ENCODE data around the gene PCDH8.

Gene PCDH8

GRCh38 chr13:52810526-52810925, 37.9 kb downstream of the PCDH8 start:
- no peak for FAIRE-seq

- no peak for FAIRE-seq
Measured at GRCh38 chr13:52810011-52810410, 38.4 kb downstream of the PCDH8 start.

- FAIRE-seq = no peak
Measured at GRCh38 chr13:52809310-52809769, 39.1 kb downstream of the PCDH8 start.

- no peak for FAIRE-seq
Measured at GRCh38 chr13:52808842-52809219, 39.6 kb downstream of the PCDH8 start.

GRCh38 chr13:52806029-52806428, 42.4 kb downstream of the PCDH8 start:
- no peak for FAIRE-seq

- FAIRE-seq = no peak
Measured at GRCh38 chr13:52804202-52804641, 44.2 kb downstream of the PCDH8 start.

- no peak for FAIRE-seq
Measured at GRCh38 chr13:52800856-52801255, 47.6 kb downstream of the PCDH8 start.

GRCh38 chr13:52798770-52799430, 49.5 kb downstream of the PCDH8 start:
- no peak for FAIRE-seq

GRCh38 chr13:52797176-52797575, 51.3 kb downstream of the PCDH8 start:
- no peak for FAIRE-seq

GRCh38 chr13:52794589-52794988, 53.9 kb downstream of the PCDH8 start:
- no peak for FAIRE-seq

GRCh38 chr13:52793515-52794061, 54.9 kb downstream of the PCDH8 start:
- FAIRE-seq = no peak

All from endometrium (tissue), 2 donors.